RPMI7951 (cell line): ENCODE results near the gene BABAM2. TPM values are rescaled to one million over a fixed set of nuclear protein-coding genes. Genes with fewer than 3 reads are reported as not detected.
A peak's percentile ranks its signal among the peaks of the same experiment; 100 is the strongest.

Experiments used
- DNase-seq: peaks from one replicate; pipeline ENCODE4 v3.0.0-alpha.2; 2012; ENCODE audit warnings: low read depth
- total RNA-seq: library from RNA; depleted of rRNA; stranded (reverse); fragments of >200 nt; shearing (Covaris generic); gene quantifications from 2 replicates; pipeline ENCODE4 v1.2.3, GENCODE V29; 2014

Gene BABAM2
- total RNA-seq, 1 experiment from 2014 or later, result 54.7 TPM

DNA sequence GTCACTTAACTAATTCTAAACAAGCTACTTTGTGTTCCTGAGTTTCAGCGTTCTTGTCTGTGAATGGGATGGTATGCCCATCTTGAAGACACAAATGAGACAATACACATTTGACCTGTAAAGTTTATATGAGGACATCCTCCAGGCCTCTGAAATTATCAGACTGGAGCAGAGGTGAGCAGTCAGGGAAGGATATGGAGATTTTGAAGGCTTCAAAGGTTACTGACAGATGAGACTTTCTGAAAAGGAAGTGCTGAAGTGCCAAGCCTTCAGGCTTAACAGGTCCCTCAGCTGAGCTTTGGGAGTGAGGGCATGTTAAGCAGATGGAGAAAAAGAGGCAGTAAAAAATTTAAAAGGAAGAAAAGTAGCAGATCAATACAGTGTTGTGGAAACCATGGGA lies 391.2 kb downstream of the BABAM2 start:
- DNase-seq, result no peak

DNA sequence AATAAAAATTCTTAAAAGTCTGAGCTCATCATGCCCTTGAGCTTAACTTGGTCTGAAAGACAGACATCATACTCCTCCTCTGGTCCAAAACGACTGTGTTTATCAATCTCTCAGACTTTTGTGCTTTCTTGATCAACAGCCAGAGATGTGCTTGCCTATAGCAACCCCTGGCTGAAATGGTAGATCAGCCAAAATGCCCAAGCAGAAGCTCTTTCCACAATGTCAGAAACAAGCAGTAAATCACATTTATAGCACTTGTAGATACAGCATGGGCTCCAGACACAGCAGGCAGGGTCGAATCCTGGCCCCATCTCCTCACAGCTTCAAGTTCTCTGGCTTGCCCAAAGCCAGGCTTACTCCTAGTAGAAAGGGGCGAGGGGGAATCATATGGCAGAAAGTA lies 391.7 kb downstream of the BABAM2 start:
- DNase-seq, result no peak

DNA sequence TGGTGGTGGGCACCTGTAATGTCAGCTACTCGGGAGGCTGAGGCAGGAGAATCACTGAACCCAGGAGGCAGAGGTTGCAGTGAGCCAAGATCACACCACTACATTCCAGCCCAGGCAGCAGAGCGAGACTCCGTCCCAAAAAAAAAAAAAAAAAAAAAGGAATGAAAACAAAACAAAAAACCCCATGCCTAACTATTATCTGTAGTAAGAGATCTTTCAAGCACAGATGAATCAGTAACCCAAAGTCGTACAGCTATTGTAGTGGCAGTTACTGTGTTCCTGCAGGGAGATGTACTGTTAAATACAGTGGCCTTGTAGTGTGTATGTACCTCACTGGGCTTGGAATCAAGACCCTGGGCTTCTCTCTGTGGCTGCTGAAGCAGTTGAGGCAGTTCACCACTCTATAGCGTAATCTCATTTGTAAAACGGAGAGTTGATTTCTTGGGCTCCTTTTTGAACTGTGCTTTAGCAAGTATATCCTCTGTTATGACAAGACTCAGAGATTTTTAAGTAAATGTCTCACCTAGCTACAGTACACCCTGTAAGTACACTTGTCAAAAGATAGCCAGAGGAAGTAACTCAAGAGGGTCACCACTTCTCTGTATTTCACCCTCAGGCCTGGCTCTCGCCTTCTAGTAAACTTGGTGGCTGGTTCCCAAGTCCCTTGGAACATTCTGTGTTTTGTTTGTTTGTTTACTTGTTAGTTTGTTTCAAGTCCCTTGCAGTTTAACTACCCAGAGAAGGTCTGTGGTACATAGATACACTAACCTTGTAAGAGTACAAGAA lies 392.5 kb downstream of the BABAM2 start:
- DNase-seq, result no peak

DNA sequence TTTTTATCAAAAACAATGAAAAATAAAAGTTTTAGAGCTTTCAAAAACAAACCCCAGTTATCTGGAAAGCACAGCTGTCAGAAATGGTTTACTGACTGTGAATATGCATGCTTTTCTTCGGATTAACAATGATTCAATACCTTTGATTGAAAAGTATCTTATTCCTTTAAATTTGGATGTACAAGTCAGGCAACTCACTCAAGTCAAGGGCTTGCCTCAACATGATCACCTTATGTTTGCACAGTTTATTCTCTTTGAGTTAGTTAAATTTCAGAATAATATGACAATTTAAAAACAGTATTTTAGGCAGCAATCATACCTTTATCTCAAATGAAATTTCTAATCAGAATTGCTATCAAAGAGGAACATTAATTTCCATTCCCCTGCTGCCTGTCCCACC lies 393.3 kb downstream of the BABAM2 start:
- no peak for DNase-seq

DNA sequence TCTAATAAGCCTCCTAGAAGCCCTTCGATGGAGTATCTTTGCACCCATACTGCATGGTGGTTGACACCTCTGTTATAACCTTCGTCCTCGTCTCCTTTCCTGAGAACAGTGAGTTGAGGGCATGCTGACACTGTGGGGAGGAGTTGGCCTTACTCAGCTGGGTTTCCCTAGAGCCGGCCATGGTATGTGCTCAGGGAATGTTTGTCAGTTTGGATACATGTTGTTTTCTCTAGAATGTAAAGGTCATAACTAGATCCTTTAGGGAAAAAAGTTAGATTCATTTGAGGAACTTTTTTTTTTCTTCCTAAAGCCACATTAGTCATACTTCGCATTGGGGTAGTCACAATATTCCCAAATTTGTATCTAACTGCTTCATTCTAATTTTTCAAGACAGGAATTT lies 396.1 kb downstream of the BABAM2 start:
- no peak for DNase-seq

DNA sequence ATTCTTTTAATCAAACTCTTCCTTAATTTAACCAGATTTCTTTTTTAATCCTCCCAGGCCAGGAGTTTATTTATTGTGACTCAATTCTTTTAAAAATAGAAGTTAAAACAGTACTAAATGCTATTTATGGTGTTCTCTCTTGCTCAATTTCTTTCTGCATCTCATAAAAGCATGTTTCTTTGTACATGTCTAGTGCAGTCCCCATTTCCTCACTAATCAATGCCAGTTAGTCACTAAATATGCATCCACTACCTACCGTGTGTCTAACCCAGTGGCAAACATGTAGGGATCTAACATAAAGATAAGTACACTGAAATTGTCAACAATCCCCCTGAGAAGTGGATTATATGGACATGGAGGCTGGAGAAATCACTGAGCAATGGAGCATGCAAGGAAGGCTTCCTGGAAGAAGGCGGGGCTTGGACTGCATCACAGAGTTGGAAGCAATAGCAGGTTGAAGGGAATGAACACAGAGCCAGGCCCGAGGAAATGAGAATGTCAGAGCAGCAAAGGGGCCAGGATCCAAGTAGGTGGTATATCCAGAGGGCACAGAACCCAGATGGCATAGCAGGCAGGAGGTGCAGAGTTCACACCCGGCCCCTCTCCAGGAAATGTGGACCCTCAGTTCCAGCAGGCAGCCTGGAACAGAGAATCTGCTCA lies 396.9 kb downstream of the BABAM2 start:
- DNase-seq, result no peak

DNA sequence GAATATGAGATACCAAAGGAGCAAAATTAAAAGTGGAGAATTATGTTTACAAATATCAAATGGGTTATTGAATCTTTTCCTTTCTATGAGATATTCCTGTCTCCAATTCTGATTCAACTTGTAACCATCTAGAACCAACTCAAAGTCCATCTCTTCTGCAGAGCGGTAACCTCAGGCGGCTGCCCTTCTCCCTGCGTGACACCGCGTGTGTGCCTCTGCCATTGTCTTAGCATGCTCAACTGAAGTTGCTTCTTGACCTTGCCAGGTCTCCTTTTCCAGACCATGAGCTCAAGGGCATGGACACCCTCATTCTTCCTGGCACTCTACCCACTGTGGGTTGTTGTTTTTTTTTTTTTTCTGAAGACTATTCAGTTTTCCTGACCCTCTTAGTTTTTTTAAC lies 398.1 kb downstream of the BABAM2 start:
- DNase-seq, result no peak

DNA sequence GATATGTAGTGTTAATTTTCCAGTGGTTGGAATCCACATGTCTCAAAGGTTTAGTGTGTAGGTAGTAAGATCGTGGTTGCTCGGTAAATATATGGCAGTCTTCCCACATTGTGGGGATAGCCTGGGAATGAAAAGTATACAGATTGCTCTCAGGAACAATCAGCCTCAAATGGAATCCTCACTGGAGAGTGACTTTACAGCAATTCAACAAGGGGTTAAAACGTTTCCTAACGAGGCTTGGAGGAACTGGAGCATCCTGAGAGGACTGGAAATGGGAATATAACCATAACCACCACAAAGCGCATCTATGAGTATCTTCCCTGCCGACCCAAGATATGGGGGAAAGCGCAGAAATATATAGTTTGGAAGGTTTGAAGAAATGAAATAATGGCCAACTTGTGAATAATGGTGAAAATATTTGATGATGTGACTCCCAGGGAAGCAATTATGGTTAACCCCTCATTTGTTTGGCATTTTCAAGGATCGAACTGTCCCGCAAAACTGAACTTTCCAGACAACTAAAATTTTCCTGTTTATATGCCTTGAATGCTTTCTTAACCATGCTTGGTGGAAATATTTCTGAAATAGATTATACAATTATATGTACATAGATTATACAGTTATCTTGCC lies 401.4 kb downstream of the BABAM2 start:
- DNase-seq, result peak; percentile 46

DNA sequence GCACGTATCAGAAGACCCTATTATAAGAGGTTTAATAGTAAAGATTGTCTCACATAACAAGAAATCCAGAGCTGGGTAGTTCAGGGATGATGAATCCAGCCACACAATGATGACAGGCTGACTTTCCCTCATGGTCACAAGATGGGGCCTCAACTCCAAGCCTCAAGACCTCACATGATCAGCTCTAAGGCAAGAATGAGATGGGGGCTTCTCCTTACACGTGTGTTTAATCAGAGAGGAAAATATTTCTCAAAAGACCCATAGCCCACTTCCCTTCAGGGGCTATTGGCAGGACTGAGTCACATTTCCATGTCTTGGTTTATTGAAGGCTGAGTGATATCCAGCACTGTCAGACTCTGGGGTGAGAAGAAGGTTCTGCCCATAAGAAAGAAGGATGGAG lies 402.0 kb downstream of the BABAM2 start:
- peak; percentile 52 for DNase-seq

DNA sequence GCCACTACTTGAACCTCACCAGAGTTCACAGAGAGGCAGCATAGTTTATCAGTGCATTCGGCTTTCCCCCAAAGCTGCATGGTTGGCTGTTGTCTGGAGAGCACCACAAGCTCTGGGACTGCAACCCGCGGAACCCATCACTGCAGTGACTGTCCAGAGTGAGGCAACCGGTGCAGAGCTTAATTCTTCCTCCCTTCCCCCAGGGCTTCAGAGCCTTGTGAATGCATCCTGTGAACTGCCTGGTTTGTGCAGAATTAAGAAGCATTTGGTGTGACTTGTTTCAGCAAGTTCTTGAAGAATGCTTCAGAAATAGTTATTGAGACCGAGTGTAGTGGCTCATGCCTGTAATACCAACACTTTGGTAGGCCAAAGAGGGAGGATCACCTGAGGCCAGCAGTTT lies 402.9 kb downstream of the BABAM2 start:
- DNase-seq, result peak; percentile 74

DNA sequence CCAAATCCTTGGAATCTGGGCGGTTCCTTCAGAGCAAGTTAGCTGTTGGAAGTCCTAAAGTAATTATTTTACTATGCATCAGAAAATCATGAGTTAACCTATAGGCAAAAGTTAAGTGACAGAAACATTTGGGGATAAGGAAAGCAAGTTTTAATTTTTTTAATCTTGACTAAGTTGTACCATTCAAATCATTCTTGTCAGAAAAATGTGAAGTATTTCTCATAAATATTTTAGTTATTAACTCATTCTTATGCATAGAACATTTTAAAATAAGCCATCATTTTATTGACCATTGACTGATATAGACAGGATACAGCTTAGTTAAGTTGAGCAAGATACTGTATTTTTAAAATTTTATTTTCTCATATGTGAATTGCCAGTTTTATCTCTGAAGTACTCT lies 403.9 kb downstream of the BABAM2 start:
- DNase-seq, result no peak

DNA sequence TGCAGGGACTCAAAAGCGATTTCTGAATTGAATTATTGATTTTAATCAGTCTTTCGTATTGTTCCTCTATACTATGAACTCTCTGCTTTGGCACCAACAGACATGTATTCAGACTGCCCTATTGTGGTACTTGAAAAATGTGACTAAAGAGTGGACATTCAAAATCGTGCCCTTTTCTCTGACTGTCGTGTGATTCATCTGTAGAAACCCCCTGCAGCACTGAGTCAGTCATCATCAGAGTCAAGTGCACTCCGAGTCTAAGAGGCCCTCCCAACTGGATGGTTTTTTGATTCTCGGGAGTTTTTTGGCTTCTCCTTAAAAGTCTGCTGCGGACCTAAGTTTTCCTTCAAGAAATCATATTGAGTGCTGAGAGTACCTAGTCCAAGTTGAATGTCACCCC lies 405.7 kb downstream of the BABAM2 start:
- peak; percentile 91 for DNase-seq

DNA sequence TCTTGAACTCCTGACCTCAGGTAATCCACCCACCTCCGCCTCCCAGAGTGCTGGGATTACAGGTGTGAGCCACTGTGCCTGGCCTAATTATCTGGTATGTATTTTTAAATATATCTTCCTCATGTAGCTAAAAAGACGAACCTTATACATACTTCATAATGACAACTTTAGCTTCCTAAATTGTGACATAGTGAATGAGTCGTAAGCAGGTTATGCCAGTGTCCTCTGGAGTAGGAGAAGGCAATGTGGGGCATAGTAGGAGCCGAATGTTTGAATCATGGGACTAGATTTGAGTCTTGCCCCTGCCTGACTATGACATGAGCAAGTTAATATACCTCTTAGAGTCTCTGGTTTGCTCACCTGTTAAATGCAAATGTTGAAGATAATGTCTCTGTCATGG lies 406.4 kb downstream of the BABAM2 start:
- peak; percentile 35 for DNase-seq

DNA sequence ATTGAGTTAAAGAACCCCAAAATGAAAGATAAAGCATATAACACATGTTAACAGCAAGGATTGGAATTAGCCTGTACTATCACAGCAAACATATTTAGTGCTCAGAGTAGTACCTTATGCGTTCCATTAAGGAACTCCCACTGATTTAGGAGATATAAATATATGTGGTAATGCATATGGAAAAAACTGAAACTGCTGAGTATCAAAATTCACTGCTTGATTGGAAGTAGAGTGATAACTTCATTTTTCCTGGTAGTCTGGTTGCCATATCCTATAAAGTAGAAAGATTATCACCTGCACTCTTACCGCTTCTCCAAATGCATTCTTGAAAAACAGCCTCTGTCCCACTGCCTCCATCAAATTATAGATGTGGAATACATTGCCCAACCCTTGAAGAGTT lies 407.0 kb downstream of the BABAM2 start:
- DNase-seq, result no peak

DNA sequence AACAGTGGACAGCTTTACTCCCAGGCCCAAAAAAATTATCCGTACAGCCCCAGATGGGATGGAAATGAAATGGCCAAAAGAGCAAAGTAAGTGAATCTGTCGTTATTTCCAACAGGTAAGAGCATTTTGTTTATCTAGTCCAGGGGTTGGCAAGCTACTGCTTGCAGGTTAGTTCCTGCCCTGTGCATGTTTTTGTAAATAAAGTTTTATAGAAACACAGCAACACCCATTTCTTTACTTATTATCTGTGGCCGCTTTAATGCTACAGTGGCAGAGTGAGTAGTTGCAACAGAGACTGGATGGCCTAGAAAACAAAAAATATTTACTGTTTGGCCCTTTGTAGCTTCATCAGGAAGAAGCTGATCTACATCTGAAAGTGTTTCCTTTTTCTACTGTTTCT lies 407.9 kb downstream of the BABAM2 start:
- DNase-seq, result no peak

DNA sequence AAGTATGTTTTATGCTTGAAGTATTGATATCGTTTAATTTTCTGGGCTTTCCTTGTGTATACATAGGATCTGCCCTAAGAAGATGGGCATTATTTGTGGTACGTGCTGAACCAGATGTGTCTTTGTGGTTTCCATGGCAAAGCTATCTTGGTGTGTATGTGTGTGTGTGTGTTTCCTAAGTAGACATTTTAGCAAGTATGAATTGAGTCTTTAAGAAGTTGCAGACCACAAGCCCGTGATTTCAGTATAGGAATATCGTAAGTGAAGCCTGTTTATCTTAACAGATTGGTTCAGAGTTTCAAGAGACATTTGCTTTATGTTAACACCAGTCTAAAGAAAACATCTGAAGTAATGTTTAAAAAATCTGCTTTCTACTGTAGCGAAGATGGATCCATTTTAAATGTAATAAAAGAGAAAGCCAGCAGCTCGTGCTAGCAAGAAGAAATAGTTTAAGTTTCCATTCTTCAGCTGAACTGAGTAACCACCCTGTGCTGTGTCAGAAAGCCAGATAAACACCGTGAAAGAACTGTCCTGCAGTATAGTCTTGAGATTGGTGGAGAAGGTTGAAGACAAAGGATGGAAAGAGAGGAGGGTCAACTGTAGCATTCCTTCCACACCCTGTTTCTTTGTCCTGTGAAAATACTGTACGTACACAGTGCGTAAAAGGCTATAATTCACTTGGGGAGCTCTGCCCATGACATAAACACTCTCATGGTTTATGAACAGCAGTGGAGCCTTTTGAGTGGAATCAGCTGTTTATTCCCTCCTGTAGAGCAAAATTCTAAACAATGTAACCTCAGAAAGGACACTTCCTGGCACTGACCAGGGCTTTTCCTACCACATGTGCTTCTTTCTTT lies 410.2 kb downstream of the BABAM2 start:
- DNase-seq, result peak; percentile 71

DNA sequence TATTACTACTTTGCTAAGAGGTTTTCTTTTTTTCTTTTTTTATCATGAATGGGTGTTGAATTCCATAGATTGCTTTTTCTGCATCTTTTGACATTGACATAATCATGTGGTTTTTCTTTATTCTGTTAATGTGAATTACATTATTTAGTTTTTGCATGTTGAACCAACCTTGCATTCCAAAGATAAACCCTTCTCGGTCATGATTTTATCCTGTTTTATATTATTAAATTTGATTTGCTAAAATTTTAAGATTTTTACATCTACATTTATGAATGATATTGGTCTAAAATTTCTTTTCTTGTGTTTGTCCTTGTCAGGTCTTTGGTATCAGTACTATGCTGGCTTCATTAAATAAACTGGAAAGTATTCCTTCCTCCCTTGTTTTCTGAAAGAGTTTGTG lies 414.7 kb downstream of the BABAM2 start:
- no peak for DNase-seq

DNA sequence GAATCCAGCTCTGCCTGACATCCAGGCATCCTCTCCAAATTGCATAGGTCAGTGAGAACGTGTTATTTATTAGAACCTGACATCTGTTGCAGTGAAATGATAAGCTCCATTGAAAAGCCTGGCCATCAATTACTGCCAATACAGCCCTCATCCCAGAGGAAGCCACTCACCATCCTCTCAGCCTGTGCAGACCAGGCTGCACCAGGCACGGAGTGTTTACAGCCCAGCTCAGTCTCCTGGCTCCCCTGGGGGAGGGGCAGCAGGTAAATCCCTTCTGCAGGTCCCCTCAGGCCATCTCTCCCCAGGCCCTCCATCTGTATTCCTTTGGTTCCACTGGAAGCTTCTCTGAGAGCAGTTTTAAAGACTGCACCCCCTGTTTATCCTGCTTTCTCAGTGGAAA lies 419.6 kb downstream of the BABAM2 start:
- DNase-seq, result no peak

DNA sequence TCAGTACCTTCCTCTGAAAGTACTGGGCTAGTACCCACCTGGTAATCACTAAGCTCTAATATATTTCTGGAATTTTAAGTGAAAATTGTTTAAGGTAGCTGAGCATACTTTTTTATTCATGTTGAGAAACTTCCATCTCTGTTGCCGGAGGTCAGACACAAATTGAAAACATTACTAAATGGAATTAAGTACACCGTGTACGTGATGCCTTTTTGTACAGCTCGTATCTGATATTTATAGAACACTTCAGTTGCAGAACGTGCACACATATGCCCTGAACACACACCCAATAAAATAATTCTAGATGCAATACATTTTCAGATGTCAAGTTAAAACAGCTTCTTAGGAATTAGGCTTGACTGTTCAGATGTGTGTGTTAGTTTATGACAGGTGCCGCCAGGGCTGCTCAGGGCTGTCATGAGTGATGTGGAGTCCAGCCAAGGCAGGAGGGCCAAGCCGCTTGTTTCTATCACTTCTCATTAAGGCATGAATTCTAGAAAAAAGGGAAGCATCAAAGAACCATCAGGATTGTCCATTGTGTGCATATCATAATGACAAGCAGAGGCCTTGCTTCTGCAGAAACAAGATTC lies 421.2 kb downstream of the BABAM2 start:
- DNase-seq, result no peak

DNA sequence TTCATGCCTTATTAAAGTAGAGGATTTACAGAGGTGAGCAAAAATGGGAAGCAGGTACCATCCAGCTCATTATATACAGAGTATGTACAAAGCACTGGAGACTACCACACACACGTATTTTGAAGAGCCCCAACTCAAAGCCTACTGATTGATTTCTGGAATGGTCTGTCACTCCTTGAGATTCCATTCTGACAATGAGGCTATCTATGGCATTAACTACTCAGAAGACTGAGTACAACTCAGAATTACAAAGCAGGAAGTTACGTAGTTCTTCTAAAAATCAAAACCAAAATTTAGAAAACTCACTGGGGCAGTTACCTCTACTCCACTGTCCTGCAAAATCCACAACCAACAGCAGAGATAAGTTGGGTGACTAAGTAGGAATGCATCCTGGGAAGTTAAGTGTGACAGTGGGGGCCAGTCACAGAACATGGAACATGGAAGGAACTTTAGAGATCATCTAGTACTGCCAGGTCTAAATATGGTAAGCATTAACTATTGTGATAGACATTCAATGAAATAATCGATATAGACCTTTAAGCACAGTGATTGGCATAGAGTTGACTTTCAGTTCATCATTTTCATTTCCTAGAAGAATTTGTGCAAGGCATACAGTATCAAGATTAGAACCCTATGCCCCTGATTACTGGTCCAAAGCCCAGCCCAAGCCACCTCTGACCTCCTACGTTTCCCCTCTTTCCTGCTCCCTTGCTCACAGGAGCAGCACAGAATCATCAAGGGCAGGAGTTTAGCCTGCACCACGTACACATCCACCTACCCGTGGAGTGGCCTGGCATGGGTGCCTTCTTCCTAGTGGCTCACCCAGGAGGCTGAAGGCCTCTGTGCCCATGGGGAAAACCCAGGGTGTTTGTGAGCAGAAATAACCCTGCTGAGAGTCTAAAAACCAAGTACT lies 422.0 kb downstream of the BABAM2 start:
- no peak for DNase-seq
